Uterine smooth muscle cell (primary cell): Measurements from ENCODE around the gene A2ML1. TPM values are rescaled to one million over a fixed set of nuclear protein-coding genes. Genes with fewer than 3 reads are reported as not detected.

Experiments used
- total RNA-seq: library from RNA; depleted of rRNA; stranded (reverse); fragments of >200 nt; gene quantifications from 2 replicates; pipeline ENCODE4 v1.2.3, GENCODE V29; 2014

A2ML1 gene
- not detected in 2 replicates for total RNA-seq

DNA sequence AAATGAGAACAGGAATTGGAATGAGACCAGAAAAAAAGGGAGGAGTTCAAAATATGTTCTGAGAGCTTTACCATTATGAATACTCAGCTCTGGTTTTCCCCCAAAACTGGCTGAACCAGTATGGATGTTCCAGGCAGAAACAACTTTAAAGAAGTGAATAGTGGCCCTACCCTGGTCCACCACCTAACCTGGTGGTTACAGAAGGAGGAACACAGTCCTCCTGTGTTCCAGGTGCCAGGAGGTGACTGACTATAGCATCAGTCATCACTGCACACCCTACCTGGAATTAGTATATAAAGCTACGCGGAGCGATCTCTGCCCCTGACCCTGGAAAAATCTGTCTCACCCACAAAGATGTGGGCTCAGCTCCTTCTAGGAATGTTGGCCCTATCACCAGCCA lies at the start of gene A2ML1:
Gene A2ML1, plus strand, starts transcription at position 324 of the 400 bp plus-strand sequence. Its CDS starts 31 bp downstream, at position 355.

DNA sequence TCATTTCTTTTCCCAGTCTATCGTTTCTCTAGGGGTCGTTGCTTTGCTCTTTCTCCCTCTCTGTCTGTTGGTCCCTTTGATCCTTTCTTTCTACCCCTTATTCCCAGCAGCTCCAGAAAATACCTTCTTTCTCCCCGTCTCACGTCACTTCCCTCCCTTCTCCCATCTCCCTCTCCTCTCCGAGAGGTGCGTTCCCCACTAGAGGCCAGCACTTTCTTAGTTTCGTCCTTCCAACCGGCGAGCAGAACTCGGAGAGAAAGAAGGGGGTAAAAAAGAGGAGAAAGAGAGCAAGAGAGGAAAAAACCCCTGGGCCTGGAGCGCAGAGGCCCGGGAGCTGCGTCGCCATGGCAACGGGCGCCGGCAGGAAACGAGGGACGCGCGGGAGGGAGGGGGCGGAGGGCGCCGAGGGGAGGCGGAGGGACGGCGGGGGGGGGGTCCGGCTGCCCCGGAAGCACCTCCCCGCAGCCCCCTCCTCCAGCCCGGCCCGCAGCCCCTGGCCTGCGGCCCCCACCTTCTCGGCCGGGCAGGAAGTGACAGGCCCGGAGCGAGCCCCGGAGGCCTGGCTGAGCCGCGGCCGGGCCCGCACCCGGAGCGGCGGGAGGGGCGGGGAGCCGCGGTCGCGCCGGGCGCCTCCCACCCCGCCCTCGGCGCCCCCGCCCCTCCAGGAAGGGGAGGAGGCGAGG lies 91.8 kb downstream of the A2ML1 start, which contains the start of gene PHC1:
Gene PHC1, plus strand, starts transcription at position 477 of the 683 bp plus-strand sequence. CDS start 3,169 bp downstream, outside the sequence.

Other genes starting within 250 kb of the A2ML1 start
- not detected in 2 replicates for gene AICDA, start 209.8 kb upstream of the A2ML1 start, total RNA-seq
- 5.8 and 19.1 TPM in 2 replicates for gene MFAP5, start 159.8 kb upstream of the A2ML1 start, total RNA-seq
- 29.5 and 37.7 TPM in 2 replicates for gene RIMKLB, start 124.6 kb upstream of the A2ML1 start, total RNA-seq
- gene PHC1, start 91.9 kb downstream of the A2ML1 start, total RNA-seq: 12.6 and 13.1 TPM in 2 replicates
- 127 and 151 TPM in 2 replicates for gene M6PR, start 127.0 kb downstream of the A2ML1 start, total RNA-seq
- 0.22 and 1.6 TPM in 2 replicates for gene KLRG1, start 166.9 kb downstream of the A2ML1 start, total RNA-seq